ENCODE data around the gene TDRD12.

Gene TDRD12, protein sequence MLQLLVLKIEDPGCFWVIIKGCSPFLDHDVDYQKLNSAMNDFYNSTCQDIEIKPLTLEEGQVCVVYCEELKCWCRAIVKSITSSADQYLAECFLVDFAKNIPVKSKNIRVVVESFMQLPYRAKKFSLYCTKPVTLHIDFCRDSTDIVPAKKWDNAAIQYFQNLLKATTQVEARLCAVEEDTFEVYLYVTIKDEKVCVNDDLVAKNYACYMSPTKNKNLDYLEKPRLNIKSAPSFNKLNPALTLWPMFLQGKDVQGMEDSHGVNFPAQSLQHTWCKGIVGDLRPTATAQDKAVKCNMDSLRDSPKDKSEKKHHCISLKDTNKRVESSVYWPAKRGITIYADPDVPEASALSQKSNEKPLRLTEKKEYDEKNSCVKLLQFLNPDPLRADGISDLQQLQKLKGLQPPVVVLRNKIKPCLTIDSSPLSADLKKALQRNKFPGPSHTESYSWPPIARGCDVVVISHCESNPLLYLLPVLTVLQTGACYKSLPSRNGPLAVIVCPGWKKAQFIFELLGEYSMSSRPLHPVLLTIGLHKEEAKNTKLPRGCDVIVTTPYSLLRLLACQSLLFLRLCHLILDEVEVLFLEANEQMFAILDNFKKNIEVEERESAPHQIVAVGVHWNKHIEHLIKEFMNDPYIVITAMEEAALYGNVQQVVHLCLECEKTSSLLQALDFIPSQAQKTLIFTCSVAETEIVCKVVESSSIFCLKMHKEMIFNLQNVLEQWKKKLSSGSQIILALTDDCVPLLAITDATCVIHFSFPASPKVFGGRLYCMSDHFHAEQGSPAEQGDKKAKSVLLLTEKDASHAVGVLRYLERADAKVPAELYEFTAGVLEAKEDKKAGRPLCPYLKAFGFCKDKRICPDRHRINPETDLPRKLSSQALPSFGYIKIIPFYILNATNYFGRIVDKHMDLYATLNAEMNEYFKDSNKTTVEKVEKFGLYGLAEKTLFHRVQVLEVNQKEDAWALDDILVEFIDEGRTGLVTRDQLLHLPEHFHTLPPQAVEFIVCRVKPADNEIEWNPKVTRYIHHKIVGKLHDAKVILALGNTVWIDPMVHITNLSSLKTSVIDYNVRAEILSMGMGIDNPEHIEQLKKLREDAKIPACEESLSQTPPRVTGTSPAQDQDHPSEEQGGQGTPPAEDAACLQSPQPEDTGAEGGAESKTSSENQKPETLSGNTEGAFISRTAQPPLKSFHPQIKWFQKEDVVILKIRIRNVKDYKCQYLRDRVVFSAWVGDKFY (N-terminal part only)

GRCh38 chr19:32719611-32720059, at the start of gene TDRD12:
Gene TDRD12, plus strand, starts transcription at chr19:32719767. Its CDS starts 306 bp downstream, at chr19:32720073.
- FAIRE-seq = no peak
- no peak for DNase-seq (ENCODE audit: insufficient read length, low spot score)

DNA sequence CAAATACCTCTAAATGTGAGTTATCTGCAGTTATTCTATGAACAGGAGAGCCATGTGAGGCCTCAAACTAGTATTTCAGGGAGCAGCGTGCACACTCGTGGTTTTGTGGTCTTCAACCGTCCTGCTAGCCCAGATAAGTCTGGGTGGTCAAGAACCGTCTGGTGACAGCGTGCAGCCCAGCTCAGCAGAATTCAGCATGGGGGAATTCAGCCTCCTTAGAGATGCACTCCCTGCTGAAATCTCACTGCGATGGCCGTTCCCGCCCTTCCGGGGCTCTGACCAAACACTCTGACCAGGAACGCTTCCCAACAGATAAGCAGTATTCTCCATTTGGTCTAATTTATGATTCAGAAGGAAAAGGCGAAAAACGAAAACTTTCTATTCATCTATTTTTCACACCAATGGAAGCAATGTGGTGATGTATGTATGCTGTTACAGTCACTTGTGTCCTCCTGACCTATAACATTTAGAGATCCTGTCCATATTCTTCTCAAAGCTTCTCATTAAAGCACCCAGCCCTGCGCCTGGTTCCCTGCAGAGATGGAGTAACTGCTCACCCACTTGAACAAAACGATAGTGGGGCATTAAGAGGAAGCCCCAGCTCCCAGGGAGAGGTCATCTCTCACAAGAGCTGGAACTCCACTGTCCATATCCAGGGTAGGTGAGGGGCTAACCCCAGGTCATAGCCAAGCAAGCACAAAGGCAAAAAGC, 47.5 kb upstream of the TDRD12 start:
- no peak for FAIRE-seq
- no peak for DNase-seq (ENCODE audit: insufficient read length, low spot score)

DNA sequence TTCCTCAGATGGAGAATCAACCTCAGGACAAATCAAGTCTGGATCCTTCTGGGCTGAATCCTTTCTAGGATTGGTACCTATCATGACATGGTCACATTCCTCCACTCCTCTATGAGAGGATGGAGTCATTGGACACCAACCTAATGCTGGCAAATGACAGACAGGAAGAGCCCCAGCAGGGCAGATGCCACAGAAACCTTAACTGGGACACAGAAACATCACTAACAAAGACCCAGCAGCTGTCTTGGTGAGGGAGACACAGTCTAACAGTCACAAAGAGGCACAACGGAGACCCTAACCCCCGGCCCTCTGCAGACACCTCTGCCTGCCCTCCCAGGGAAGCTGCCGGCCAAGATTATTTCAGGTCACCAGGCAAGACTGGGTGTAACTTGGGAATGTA, 46.7 kb upstream of the TDRD12 start:
- FAIRE-seq (no peak), DNase-seq (ENCODE audit: insufficient read length, low spot score) (no peak)

DNA sequence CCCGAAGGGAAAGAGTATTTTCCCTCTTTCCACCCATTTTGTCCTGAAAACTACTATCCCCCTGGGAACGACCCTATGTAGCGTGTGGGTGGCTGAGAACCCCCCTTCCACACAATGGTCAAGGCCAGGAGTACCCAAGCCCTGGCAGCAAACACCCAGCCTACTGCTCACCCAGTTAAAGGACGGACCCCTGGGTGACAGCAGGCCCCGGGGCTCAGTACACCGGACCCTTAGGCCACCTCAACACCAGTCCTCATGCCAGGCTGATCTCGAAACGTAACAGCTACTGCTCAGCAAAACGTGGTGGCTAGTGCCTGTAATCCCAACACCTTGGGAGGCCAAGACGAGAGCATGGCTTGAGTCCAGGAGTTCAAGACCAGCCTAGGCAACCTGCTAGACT, 46.0 kb upstream of the TDRD12 start:
- FAIRE-seq (no peak), DNase-seq (ENCODE audit: insufficient read length, low spot score) (no peak)

DNA sequence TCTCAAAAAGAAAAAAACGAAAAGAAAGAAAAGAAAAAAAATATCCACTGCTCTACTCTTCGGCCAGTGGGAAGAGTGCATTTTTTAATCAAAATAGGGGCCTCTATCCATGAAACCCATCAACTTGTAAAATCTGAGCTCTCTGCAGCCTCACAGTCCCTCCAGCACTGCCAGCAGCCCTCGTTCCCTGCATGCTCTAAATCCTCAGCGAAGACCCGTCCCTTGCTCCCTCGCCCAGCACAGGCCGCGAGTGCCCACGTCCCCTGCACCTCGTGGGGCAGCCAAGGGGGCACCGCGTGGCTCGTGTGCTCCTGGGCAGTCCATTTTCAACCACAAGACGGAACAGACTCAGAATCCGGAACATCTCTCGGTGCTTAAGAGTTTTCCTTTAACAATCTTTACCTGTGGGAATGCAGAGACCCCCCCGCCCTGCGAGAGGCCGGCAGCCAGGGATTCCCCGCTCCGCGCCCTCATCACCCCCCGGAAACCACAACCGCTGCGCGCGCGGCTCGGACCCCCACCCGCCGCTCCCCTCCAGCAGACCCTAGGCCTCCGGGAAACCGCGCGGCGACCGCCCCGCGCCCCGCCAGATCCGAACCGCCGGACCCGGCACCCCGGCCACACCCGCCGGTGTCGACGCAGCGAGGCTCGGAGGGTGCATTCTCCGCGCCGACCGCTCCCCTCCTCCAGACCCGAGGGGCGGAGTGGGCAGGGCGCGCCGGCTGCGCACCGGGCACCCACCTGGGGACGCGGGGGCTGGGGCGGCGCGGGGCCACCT, 45.2 kb upstream of the TDRD12 start:
- no peak for FAIRE-seq
- DNase-seq (ENCODE audit: insufficient read length, low spot score) = no peak

- FAIRE-seq (peak; percentile 81), DNase-seq (ENCODE audit: insufficient read length, low spot score) (peak; percentile 98)
These were observed 44.4 kb upstream of the TDRD12 start, which contains the start of gene ANKRD27 for GRCh38 chr19:32674931-32675719. Gene ANKRD27, minus strand, starts transcription at chr19:32675180. Its CDS starts 16,165 bp downstream, at chr19:32659015.

GRCh38 chr19:32675720-32676185, 43.8 kb upstream of the TDRD12 start, which contains the start of gene RGS9BP:
Gene RGS9BP, plus strand, starts transcription at chr19:32675848. Its CDS starts 416 bp downstream, at chr19:32676264.
- FAIRE-seq (no peak), DNase-seq (ENCODE audit: insufficient read length, low spot score) (peak; percentile 43)

DNA sequence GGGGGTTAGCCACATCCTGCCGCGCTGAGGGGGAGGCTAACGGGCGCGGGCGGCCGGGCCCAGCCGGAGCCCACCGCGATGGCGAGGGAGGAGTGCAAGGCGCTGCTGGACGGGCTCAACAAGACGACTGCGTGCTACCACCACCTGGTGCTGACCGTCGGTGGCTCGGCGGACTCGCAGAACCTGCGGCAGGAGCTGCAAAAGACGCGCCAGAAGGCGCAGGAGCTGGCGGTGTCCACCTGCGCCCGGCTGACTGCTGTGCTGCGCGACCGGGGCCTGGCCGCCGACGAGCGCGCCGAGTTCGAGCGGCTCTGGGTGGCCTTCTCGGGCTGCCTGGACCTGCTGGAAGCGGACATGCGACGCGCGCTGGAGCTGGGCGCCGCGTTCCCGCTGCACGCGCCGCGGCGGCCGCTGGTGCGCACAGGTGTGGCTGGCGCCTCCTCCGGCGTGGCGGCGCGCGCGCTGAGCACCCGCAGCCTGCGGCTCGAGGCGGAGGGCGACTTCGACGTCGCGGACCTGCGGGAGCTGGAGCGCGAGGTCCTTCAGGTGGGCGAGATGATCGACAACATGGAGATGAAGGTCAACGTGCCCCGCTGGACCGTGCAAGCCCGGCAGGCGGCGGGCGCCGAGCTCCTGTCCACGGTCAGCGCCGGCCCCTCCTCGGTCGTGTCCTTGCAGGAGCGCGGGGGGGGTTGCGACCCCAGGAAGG, 43.2 kb upstream of the TDRD12 start:
- FAIRE-seq (no peak), DNase-seq (ENCODE audit: insufficient read length, low spot score) (no peak)

GRCh38 chr19:32676895-32677359, 42.6 kb upstream of the TDRD12 start:
- FAIRE-seq = no peak
- no peak for DNase-seq (ENCODE audit: insufficient read length, low spot score)

- FAIRE-seq = no peak
- no peak for DNase-seq (ENCODE audit: insufficient read length, low spot score)
These were observed 41.9 kb upstream of the TDRD12 start for GRCh38 chr19:32677657-32678056.

DNA sequence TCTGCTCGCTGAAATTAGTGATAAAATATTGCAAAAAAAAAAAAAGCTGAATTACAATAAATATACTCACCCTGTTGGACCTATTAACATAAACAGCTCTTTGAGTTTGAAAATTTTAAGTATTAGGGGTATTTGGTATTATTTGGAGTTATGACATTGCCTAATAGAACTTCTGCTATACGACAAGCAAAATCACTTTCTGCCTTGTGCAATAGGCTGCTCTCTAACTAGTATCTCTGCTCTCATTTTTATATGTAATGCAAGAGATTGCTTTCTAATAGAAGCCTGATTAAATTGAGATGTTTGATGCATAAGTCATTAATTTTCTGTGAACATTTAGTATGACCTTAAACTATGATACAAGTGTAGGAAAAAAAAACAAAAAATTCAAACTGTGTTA, 38.6 kb upstream of the TDRD12 start:
- FAIRE-seq (no peak), DNase-seq (ENCODE audit: insufficient read length, low spot score) (no peak)

- FAIRE-seq (no peak), DNase-seq (ENCODE audit: insufficient read length, low spot score) (no peak)
These were observed 37.2 kb upstream of the TDRD12 start for GRCh38 chr19:32682317-32682716.

GRCh38 chr19:32686847-32687475, 32.6 kb upstream of the TDRD12 start:
- FAIRE-seq (no peak), DNase-seq (ENCODE audit: insufficient read length, low spot score) (no peak)

- FAIRE-seq = no peak
- no peak for DNase-seq (ENCODE audit: insufficient read length, low spot score)
These were observed 31.9 kb upstream of the TDRD12 start for GRCh38 chr19:32687681-32688080.

DNA sequence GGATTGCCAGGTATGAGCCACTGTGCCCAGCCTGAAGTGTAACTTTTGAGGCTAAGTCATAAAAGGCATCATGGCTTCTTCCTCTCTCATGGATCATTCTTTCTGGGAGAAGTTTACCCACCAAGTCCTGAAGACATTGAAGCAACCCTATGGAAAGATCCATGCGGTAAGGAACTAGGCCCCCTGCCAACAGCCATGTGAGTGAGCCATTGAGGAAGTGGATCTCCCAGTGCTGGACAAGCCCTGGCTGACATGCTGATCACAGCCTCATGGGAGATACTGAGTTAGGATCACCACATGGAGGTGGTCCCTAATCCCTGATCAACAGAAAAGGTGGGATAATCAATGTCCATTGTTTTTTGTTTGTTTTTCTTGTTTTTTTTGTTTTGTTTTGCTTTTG, 31.3 kb upstream of the TDRD12 start:
- no peak for DNase-seq (ENCODE audit: insufficient read length, low spot score)
- FAIRE-seq = no peak

DNA sequence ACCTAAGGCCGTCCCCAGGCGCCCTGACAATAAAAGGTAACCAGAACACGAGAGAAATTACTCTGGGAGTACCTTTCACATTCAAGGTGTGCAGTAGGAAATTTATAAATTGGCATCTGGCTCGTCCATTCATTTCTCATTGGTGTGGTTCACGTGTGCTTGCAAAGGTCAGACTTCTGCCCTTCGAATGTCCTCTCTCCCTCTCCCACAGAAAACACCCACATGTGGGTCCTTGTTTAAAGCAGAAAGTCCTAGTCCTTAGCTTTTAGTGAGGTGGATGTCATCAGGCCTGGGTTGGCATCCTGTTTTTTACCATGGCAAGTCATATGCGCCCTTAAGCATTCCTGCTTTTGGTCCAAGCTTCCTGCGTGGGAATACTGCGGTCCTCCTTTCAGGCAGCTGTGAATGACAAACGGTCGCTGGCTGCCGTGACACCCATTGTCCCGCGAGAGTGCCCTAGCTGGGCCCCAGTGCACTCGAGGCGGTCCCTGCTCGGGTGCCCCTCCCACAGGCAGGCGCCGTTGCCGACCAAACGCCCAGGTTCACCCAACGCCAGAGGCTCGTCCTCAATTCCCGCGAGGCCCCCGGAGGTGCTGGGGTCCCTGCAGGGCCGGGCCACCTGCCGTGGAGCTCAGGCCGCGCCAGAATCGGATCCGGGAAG, 28.1 kb upstream of the TDRD12 start, which contains the start of gene NUDT19:
NUDT19 (plus strand) TSS at position 531 of the 661 bp plus-strand sequence. CDS start 140 bp downstream, outside the sequence.
- DNase-seq (ENCODE audit: insufficient read length, low spot score) (peak; percentile 81), FAIRE-seq (no peak)

Measured in GM19239 (cell line).